ENCODE results near the gene PTP4A1. TPM values are rescaled to one million over a fixed set of nuclear protein-coding genes. Genes with fewer than 3 reads are reported as not detected.

PTP4A1 gene
- total and polyA plus RNA-seq, 2 of the 13 experiments (the other 11 are each of a cell fraction or from before 2014, with no cell fraction given), result 141 to 376 TPM

GRCh38 chr6:63615590-63615989 lies 43.3 kb downstream of the PTP4A1 start:
- no peak for ATAC-seq
- WGBS (ENCODE audit: low lambda C conversion rate), result 100% methylated on average over 1 of the region's 1 CpG
- CTCF ChIA-PET (ENCODE audit: low intra/inter-chr PET ratio, low total read pairs), result no interaction called here

More at GRCh38 chr6:63615590-63615989, 43.3 kb downstream of the PTP4A1 start:
- Histone ChIP-seq H3K4me1 (ENCODE audit: insufficient read depth, low read length) (no peaks in the 10 kb centered on the region), H3K9me3 (ENCODE audit: low read length) (no peaks in the 10 kb centered on the region), H3K4me2 (ENCODE audit: low read depth, low read length) (no peak overlapping the region), H3K79me2 (ENCODE audit: insufficient read depth, low read length) (no peaks in the 10 kb centered on the region), H2AFZ (ENCODE audit: low read length) (no peak overlapping the region), H3K27me3 (ENCODE audit: control insufficient read depth in 1 of 2, insufficient read depth in 2 of 2, low read length in 2 of 2) (peaks cover 0 to 16% of the 10 kb centered on the region in 2 experiments; a peak in 3 of 5 replicates), H3K36me3 (replicated peaks in 1 of 2; ENCODE audit: control insufficient read depth in 1 of 2, insufficient read depth in 2 of 2, low read length in 2 of 2) (no peaks in the 10 kb centered on the region), H4K20me1 (ENCODE audit: insufficient read depth, low read length) (no peaks in the 10 kb centered on the region), H3K9ac (ENCODE audit: insufficient read depth, low read depth, low read length) (no peak overlapping the region), H3K4me3 (replicated peaks in 1 of 3; ENCODE audit: insufficient read depth in 1 of 3, low read depth in 2 of 3, low read length in 3 of 3) (no peak overlapping the region), H3K27ac (ENCODE audit: extremely low read length, insufficient read depth, low read length) (no peak overlapping the region)
- in situ Hi-C loops (cut with HindIII; ENCODE audit: extremely low pct_ligation_motif_present, low pct_unique_long_range_greater_than_20kb) (no loop called here), intact Hi-C loops (cut with micrococcal nuclease; ENCODE audit: unreplicated experiment) (no loop called here)
- POLR2A ChIA-PET, result no interaction called here
- DNase-seq (ENCODE audit: low spot score), result no peak
- TF ChIP-seq MLLT10 (CRISPR knock-in tag; IDR thresholded peaks at IDR 0.05) (no peak), ATF7 (IDR thresholded peaks at IDR 0.05) (peak; percentile 48), ATF7 (CRISPR knock-in tag; IDR thresholded peaks at IDR 0.05) (no peak)
- no TSS peak for BruUV-seq (replicated peaks)
- no peak for FAIRE-seq

Small RNA genes within 50 kb of the gene (small RNA-seq; reads per million reads assigned to genes)
- 0 reads per million in 3 experiments for gene AL513043.1 (ENCODE audit: insufficient read depth in 2 of 3, insufficient read length in 3 of 3, low read depth in 2 of 3, low replicate concordance in 1 of 3)

Other genes starting within 250 kb of the PTP4A1 start
- gene PHF3, start 63.3 kb downstream of the PTP4A1 start, total RNA-seq (2016; rRNA removed; fragmentation: Illumina TruSeq; extraction: Trizol), result 70.4 and 96.2 TPM in 2 replicates
- gene PHF3, start 63.3 kb downstream of the PTP4A1 start, polyA plus RNA-seq (2011; rRNA removed), result 14.9 and 19.8 TPM in 2 replicates